GM20000 (cell line): ENCODE results near the gene TOMT.

Experiments
- DNase-seq: peaks from one replicate; pipeline ENCODE4 v3.0.0; 2012; ENCODE audit warnings: low spot score
- TF ChIP-seq, protein P1 (sequence below): IDR thresholded peaks from 2 replicates; pipeline ENCODE4 v1.5.1; 2012; ENCODE audit warnings: mild to moderate bottlenecking, control low read depth; ENCODE audit errors: extremely low read depth, missing control alignments

Gene TOMT

DNA sequence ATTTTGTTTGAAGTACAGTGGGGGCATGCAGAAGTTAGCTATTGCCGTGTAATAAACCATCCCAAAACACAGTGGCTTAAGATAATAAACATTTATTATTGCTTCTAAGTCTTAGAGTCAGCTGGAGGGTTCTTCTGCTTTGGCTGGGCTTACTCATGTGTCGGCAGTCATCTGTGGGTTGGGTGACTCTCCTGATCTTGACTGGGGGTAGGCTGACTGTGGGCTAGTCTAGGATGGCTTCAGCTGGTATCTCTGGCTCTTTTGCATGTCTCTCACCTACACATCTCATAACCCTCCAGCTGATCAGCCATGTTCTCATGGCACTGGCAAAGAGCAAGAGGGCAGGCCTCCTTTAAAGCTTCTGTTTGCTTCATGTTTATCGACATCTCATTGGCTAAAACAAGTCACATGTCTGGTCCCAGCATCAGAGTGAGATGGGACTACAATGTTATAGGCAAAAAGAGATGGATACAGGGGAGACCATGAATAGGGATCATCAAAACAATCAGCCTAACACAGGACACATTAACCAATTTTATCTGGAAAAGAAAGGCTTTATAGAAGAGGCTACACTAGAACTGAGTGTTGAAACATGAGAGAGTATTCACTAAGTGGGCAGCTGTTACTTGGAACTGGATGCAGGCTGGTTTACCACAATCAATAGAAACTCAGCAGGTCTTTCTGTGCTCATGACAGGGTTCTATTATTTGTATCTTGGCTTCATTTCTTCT is 19.9 kb upstream of the TOMT start:
- TF ChIP-seq, protein P1, sequence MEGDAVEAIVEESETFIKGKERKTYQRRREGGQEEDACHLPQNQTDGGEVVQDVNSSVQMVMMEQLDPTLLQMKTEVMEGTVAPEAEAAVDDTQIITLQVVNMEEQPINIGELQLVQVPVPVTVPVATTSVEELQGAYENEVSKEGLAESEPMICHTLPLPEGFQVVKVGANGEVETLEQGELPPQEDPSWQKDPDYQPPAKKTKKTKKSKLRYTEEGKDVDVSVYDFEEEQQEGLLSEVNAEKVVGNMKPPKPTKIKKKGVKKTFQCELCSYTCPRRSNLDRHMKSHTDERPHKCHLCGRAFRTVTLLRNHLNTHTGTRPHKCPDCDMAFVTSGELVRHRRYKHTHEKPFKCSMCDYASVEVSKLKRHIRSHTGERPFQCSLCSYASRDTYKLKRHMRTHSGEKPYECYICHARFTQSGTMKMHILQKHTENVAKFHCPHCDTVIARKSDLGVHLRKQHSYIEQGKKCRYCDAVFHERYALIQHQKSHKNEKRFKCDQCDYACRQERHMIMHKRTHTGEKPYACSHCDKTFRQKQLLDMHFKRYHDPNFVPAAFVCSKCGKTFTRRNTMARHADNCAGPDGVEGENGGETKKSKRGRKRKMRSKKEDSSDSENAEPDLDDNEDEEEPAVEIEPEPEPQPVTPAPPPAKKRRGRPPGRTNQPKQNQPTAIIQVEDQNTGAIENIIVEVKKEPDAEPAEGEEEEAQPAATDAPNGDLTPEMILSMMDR, result no peak
- no peak for DNase-seq

DNA sequence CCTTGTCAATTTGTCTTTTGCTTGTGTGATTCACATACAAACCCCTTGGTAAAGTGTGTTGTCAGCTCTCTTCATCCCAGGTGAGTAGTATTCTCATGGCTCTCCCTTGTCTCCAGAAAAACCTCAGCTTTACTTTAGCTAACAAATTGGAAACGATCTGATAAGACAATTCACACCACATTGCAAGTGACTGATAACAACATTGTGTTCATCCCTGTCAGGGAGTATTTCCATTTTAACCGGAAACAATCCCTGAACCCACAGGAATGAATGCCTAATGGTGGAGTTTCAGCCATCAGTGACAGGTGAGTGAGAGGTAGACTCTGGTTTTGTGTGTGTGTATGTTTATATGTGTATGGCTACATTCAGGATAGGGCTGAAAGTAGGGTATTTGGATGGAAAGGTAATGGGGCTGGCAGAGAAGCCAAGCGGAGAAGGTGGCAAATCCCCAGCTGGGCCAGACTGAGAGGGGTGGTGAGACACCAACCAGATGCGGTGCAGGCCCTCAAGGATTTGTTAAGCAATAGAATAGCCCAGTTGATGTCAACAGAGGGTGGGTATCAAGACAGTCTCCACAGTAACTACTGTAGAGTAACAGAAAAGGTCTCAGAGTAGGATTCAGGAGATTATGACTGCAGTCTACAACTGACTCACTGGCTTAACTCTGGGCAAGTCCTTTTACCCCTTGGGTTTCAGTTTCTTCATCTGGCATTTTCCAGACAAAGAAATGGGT is 17.5 kb upstream of the TOMT start:
- DNase-seq, result no peak
- TF ChIP-seq, protein P1, result no peak

DNA sequence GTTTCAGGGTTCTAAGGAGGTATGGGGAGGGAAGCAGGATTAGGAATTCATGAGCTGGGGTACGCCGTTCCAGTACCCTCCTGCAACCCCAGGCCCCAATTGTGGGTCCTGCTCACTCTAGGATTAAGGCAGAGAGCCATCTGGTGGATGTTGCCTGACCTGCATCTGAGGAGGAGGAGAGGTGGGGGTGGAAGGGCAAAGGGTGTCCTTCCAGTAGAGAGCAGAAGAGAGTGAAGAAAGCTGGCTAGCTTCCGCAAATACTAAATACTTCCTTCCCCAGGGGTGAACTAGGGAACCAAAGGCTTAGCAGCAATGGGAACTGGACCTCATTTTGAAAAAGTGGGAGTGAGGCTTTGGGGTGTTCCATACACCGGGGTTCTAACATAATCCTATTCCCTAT is 14.4 kb upstream of the TOMT start:
- peak; percentile 79 for DNase-seq
- TF ChIP-seq, protein P1, result peak; percentile 91

DNA sequence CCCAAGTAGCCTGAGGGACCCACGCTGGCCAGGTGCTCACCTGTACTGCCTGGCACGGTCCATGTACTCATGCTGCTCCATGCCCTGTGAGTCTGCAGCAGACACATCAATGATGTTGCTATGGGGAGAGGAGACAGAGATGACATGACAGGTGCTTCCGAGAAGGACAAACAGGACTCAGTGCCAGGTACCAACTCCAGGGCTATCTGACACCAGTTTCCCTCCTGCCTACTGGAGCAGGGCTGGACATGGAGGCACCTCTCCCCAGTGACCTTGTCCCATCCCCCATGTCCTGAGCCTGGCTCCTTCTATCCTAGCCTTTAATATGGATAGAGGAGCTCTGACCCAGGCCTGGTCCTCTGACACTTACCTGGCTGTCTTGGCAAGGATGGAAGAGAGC is 7.0 kb upstream of the TOMT start:
- no peak for DNase-seq
- TF ChIP-seq, protein P1, result no peak

DNA sequence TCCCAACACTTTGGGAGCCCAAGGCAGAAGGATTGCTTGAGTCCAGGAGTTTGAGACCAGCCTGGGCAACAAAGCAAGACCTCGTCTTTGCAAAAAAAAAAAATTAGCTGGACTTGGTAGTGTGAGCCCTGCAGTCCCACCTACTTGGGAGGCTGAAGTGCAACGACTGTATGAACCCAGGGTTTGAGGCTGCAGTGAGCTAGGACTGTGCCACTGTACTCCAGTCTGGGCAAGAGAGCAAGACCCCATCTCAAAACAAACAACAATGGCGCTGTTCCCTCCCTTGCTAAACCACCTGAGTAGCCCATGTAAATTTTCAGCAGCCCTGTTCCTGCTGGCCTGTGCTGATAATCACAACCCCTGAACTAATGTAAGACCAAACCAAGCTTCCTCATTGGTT is 5.7 kb upstream of the TOMT start:
- DNase-seq, result no peak
- TF ChIP-seq, protein P1, result no peak

DNA sequence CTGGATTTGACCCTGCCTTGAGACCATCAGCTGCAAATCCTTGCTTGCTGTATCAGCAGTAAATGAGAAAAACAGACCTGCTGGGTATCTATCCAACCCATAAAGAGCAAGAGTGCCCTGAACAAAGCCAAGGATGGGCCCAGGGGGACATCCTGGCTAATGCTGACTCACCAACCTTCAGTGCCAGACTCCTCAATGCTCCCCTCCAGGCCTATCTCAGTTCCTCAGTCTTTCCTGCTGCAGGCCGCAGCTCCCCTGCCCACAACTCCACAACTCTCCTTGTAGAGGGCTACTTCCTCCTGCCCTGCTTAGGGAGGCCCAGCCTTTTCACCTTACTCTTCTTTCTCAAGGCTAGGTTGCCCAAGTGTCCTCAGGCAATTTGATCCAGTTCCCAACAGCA is 5.3 kb upstream of the TOMT start:
- no peak for DNase-seq
- TF ChIP-seq, protein P1, result no peak

DNA sequence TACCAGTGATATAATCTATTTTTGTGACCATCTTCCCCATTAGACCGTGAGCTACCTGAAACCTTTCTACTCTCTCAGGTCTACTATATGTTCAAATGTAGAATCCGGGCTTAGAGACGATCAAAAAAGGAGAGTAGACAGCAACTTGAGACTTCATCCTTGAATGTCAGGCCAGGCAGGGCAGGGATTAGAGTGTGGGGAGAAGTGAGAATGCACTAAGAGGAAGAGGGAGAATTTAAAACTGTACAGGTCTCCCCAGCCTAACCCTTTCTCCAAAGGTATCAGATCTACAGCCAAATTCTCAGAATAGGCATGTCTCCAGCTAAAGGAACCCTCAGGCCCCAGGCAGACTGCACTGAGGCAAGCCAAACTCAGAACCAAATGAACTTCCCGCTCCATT is 3.6 kb upstream of the TOMT start:
- no peak for DNase-seq
- TF ChIP-seq, protein P1, result no peak
